ENCODE measurements around the gene ITPRIP.

ITPRIP gene

DNA sequence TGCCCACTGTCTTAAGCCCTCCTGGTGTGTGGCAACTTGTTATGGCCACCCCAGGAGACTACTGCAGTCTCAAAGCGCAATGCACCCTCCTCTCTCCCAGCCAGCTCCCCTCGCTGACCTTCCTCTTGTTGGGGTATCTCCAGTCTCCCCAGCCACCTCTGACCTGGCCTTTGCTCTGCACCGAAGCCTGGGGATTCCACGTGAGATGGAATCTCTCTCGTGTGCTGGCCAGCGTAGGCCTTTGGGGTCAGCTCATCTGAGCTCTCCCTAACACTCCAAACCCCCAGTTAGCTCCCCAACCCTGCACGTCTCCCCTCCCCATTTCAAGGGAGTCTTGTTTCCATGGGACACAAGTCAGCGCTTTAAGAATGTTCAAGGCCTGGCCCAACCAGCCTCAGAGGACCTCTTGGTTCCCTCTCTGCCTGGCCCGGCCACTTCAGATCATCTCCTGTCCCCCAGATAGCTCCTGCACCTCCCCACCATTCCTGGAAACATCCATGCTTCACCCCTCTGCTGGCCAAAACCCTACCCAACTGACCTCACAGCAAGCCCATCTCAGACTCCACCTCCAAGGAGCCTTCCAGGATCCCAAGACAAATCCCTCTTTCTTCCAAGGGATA lies 11.2 kb downstream of the ITPRIP start:
- DNase-seq (ENCODE audit: low read depth) = no peak

GRCh38 chr10:104325436-104326435 lies 12.5 kb downstream of the ITPRIP start:
- DNase-seq (ENCODE audit: low read depth) = no peak

DNA sequence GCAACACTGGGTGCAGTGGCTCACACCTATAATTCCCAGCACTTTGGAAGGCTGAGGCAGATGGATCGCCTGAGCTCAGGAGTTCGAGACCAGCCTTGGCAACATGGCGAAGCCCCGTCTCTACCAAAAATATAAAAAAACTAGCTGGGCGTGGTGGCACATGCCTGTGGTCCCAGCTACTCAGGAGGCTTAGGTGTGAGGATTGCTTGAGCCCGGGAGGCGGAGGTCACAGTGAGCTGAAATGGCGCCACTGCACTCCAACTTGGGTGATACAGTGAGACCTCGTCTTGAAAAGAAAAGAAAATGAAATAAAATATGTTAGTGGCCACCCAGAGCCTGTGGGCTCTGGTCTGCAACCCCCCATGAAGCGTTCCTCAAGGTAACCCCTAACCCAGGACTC lies 13.3 kb downstream of the ITPRIP start:
- DNase-seq (ENCODE audit: low read depth) = no peak

DNA sequence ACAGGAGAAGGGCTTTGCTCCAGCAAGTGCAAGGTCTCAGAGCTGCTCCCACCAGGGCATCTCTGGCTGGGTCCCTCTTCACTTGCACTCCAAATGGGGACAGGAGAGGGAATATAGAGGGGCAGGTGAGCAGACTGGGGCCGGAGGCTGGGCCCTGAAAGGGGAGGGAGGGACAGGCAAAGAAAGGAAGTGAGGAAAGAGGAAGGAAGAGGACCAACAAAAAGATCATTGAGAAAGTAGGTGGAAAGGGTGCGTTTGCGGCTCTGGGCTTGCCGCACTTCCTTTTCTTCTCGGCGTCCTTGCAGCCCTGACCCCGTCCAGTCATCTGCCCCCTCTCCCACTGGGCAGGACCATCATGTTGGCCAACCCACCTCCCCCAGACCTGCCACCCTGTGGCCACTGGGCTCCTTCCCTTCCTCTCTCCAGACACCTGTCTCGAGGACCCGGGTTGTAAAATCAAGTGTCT lies 14.0 kb downstream of the ITPRIP start:
- DNase-seq (ENCODE audit: low read depth) = no peak

DNA sequence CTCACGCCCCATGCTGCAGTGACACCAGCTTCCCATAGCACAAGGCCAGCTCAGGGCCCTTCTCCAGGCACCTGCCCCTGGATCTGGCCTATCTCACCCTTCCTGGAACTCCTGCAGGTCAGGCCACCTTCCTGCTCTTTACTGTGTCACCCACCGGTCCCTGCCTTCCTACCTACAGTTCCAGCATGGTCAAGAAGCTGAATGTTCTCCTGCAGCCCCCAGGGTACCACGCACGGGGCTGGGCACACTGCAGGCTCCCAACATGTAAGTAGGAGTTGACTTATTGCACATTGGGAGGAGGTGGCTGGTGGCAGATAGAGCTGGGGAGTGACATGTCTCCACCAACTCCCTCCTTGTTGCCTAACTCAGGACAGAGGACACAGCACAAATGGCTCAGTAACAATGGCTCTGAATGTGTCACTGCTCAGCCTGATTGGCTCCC lies 14.5 kb downstream of the ITPRIP start:
- no peak for DNase-seq (ENCODE audit: low read depth)

DNA sequence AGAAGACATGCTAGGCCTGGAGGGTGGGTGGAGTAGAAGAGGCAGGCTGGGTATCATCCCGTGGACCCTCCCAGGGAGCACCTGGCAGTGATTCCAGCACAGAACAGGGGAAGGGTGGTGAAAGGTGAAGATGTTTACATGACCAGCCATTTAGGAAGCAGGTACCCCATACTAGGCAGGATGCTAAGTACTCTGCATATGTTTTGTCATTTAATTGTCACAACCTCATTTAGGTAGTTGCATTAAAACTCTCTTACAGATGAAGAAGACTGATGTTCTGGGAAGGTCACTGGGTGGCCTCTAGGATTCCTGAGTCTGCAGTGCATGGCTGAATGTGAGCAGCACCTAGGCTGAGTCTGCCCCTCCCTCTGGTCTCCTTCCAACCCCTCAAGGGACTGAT lies 15.2 kb downstream of the ITPRIP start:
- no peak for DNase-seq (ENCODE audit: low read depth)

- DNase-seq (ENCODE audit: low read depth) = no peak
Measured at GRCh38 chr10:104322416-104322782, 15.9 kb downstream of the ITPRIP start.

GRCh38 chr10:104321725-104322415 lies 16.4 kb downstream of the ITPRIP start:
- DNase-seq (ENCODE audit: low read depth) = peak; percentile 14

GRCh38 chr10:104321226-104321625 lies 17.0 kb downstream of the ITPRIP start:
- no peak for DNase-seq (ENCODE audit: low read depth)

DNA sequence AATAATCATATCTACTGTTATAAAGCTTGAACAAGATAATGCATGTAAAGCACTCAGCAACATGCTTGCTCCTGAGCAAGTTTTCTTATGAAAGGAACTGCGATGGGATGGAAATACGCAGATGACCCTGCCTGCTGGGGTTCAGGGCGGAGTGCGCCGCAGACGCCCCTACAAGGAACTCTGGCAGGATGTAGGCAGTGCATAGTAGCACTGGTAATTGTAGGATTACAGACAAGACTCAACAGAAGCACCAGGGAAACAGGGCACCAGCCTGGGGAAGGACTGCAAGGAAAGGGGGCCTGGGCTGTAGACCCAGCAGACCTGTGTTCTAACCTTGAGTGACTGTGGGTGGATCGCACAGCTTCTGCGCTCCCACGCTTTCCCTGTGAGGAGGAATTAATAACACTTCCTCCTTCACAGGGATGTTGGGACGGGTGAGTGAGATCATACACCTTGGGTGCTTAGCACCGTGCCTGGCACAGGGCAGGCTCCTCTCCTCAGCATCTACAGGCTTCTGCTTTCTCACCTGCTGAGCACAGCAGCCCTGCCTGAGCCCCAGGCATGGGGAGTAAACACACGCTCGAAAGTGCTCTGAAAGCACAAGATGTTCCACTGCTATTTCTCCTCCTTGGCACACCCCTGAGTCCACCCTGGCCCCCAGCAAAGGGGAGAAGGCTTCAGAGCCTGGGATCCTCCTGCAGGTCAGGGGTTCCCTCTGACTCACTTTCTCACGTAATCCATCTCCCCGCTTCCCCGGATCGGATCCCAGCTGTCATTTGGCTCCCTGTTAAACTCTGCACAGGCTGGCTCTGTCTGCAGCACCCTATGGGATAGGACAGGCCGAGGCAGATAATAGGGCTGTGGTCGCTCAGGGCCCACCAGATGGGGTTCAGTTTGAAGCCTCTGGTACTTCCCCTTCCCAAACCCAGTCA lies 19.2 kb downstream of the ITPRIP start:
- DNase-seq (ENCODE audit: low read depth) = no peak

GRCh38 chr10:104318326-104318725 lies 19.9 kb downstream of the ITPRIP start:
- no peak for DNase-seq (ENCODE audit: low read depth)

GRCh38 chr10:104317726-104318299 lies 20.5 kb downstream of the ITPRIP start:
- no peak for DNase-seq (ENCODE audit: low read depth)

- no peak for DNase-seq (ENCODE audit: low read depth)
Measured at GRCh38 chr10:104317269-104317710, 21.0 kb downstream of the ITPRIP start.

DNA sequence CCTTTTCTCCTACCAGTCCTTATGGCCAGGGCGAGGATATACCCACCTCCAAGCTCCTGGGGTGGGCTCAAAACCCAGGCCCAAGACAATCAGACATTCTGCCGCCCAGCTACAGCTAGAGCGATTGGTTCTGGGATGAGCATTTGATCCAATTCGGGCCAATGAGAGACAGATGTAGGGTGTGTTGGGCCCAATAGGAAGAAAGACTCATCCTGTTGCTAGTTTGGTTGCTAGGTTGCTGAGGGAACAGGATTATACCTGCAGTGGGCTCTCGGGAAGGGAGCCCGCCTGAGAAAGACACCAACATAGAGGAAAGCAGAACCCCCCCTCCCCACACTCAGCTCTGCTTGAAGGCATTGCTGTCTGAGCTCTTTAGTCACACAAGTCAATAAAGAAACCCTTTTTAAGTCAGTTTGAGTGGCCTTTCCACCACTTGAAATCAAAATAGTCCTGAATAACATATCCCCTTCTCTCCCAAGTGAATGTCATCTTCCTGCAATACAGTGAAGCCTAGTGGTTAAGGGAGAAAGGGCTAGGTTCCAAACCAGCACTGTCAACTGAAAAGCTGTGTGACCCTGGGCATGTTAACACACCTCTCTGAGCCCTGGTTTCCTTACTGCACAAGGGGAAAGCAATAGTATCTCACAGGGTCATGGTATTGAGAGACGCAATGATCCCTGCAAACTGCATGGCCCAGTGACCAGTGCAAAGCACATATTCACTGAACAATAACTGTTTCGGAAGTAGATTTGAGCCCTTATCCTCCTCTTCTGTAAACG lies 21.8 kb downstream of the ITPRIP start:
- DNase-seq (ENCODE audit: low read depth) = no peak

DNA sequence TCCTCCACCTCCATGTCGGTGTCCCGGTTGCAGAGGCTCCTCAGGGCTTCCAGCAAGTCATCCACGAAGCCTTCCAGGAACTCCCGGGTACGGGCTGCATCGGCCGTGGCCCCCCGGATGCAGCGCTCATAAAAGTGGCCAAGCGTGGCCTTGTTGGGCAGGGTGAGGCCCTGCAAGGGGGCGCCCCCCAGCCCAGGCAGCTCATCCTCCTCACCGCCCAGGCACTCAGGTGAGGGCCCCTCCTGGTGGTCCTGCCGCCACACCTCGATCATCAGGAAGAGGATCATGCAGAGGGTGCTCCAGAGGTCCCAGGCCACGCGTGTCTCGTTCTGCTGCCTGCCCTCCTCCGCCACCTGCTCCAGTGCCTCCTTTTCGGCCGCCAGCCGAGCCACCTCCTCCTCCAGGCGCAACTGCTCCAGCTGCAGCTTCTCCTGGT lies 22.8 kb downstream of the ITPRIP start:
- DNase-seq (ENCODE audit: low read depth) = no peak

- no peak for DNase-seq (ENCODE audit: low read depth)
Measured at GRCh38 chr10:104314591-104315485, 23.4 kb downstream of the ITPRIP start.

DNA sequence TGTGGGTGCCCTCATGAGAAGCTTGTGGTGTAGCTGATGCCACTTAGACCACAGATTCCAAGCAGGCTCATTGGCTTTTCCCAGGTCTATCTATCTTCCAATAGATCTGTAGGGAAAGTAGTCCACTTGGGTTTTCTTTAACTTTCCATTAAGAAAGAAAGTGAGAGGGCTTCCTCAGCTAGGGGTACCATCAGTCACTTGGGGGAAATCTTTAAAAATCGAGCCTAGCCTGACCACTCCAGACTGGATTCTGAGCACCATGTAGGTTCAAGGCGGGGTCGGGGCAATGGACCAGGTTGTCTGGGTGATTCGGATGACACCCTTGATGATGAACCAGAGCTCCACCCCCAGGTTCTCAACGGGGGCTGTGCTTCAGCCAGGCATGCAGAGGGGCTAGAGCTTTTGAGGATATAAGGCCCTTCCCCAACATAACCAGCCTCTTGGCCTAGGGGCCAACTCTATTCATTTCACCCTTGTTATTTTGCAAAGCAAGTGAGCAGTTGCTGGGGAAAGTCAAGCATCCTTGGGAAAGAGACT lies 27.0 kb downstream of the ITPRIP start:
- no peak for DNase-seq (ENCODE audit: low read depth)

Data from T-helper 22 cell (primary cell).